GM18870 (cell line): ENCODE results near the gene OSBPL6.

ENCODE experiments used
- ATAC-seq: cut with Tn5 transposase; IDR thresholded peaks from one replicate; pipeline ENCODE4 v1.9.1; 2021; ENCODE audit warnings: moderate library complexity; ENCODE audit not compliant: unreplicated experiment

Gene OSBPL6

GRCh38 chr2:178237488-178238153 is 43.3 kb downstream of the OSBPL6 start:
- no peak for ATAC-seq

DNA sequence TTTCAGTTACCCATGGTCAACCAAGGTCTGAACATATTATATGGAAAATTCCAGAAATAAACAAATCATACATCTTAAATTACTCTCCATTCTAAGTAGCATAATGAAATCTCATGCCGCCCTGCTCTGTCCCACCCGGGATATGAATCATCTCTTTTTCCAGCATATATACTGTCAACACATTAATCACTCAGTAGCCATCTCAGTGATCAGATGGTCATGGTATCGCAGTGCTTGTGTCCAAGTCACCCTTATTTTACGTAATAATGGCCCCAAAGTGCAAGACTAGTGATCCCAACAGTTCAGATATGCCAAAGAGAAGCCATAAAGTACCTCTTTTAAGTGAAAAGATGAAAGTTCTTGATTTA is 43.8 kb downstream of the OSBPL6 start:
- no peak for ATAC-seq

DNA sequence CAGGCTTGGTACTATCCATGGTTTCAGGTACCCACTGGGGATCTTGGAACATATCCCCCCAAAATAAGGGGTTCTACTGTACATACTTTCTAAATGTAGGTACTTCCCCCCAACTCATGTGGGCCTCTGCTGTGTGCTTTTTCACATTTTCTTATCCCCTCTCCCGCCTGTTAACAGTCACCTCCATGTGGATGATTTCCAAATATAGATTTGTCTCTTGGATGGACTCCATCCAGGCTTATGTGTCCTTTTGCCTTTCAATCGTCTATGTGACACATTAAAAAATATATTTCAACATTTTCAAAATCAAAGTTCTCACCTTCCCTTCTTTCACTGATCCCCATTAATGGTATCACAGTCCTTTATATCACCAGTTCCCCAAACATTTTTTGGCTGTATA is 44.4 kb downstream of the OSBPL6 start:
- ATAC-seq: no peak

- ATAC-seq: no peak
Observed at GRCh38 chr2:178241844-178242551, 47.7 kb downstream of the OSBPL6 start.

DNA sequence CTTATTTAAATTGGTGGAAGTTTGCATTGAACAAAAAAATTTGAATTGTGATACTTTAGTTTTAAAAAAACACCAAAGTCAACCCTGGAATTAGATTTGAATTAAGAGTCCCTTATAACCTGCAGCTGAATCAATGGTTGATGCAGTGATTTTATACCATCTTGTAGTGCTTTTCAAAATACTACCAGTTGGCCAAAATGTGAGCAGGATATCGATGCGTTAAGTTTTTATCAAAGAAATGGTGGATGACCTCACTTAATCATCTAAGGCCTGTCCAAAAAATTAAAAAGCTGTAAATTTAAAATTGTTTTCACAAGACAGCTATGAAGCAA is 48.2 kb downstream of the OSBPL6 start:
- no peak for ATAC-seq

DNA sequence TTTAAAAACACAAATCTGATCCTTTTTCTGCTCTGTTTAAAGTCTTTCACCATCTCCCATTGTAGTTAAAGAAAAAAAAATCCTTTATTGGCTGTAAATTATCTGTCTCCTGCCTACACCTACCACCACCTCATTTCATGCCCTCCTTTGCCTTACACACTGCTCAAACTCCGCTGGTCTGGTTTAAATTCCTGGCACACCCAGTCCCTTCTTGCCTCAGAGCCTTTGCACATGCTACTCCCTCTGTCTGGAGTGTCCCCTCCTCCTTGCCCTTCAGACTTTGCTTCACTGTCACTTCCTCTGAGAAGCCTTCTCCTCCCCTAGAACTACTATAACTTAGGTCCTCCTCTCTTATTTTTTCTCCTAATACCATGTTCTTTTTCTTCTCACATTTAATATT is 49.6 kb downstream of the OSBPL6 start:
- no peak for ATAC-seq

DNA sequence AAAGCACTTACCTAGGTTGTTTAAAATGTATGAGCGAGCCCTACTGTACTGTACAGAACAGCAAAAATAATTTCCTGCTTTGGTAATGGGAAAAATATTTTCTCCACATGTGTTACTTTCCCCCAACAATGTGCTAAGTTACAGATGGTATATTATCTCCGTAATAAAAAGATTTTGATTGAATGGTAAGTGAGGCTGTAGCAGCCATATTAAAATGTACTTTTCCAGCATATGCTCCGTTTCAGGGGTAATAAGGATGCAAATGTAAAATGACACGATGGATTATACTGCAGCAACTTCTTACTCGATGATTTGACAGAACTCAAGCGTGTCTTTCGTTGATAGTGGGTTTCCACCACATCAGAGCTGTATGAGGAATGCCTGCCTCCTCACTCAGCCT is 50.5 kb downstream of the OSBPL6 start:
- ATAC-seq: no peak

- ATAC-seq: no peak
Observed at GRCh38 chr2:178246696-178247095, 52.4 kb downstream of the OSBPL6 start.

GRCh38 chr2:178247250-178247649 is 52.9 kb downstream of the OSBPL6 start:
- ATAC-seq: no peak

DNA sequence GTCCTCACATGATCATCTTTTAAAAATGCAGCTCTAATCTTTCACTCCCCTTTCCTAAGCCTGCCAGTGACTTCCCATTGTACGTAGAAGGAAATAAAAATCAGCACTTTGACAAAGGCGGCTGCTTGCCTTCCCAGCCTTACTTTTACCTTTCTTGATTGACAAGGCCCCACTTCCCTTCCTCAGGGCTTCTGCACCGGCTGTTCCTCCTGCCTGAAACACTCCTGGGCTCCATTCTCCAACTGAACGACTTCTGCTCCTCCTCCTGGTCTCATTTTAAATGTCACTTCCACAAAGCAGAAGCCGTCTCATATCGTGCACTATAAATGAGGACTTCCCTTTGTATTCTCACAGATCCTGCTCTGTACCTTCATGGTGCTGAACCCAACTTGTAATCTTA is 56.1 kb downstream of the OSBPL6 start:
- ATAC-seq: no peak

GRCh38 chr2:178251151-178251955 is 57.0 kb downstream of the OSBPL6 start:
- ATAC-seq: no peak

- ATAC-seq: no peak
Observed at GRCh38 chr2:178256382-178257042, 62.2 kb downstream of the OSBPL6 start.

DNA sequence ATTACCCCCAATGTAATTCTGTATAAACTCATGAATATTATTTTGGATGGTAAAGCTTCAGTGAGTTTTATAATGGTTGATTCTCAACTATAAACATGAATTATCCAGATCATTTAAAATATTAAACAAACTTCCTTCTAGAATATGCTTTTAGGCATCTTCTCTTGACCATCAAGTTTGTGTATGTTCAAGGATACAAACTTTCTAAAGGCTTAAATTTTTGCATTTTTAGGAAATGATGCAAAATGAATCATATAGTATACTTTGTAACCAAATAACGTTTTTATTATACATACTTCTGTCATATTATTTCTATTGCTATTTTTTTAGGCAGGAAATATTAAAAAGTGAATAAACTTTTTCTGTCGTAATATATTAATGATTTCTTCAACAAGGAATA is 62.8 kb downstream of the OSBPL6 start:
- ATAC-seq: no peak

GRCh38 chr2:178258916-178259315 is 64.6 kb downstream of the OSBPL6 start:
- no peak for ATAC-seq

DNA sequence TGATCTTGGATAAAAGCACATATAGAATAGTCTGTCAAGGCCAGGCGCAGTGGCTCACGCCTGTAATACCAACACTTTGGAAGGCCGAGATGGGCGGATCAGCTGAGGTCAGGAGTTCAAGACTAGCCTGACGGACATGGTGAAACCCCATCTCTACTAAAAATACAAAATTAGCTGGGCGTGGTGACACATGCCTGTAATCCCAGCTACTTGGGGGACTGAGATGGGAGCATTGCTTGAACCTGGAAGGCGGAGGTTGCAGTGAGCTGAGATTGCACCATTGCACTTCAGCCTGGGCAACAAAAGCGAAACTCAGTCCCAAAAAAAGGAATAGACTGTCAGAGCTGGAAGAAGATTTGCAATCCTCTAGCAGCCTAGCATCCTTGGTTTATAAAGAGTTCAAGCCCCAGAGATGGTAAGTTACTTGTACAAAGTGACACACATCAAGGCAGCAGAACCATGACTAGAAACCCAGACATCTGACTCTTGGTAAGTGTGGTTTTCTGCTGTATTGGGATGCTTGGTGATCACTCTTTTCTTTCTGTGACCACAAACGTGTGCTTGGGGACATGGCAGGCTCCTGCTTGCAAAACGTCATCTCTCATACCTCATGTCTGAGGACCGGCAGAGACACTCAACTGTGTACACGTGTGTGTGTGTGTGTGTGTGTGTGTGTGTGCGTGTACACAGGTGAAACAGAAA is 69.0 kb downstream of the OSBPL6 start:
- no peak for ATAC-seq

DNA sequence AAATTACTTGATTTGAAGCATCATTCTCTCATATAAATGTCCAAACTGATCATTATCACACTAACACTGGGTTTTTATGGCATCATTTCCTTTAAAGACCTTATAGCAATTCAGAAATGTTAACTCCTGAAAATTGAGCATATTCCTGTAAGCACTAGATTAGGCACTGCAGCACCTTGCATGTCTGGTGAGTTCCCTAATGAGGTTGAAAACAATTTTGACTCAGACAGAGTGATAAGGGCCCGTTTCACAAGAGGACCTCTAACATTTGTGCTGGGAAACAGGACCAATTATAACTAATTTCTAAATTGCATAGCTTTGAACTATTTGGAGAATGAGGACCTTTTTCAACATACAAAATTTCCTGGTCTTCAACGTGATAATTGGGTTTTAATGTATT is 69.9 kb downstream of the OSBPL6 start:
- ATAC-seq: no peak

DNA sequence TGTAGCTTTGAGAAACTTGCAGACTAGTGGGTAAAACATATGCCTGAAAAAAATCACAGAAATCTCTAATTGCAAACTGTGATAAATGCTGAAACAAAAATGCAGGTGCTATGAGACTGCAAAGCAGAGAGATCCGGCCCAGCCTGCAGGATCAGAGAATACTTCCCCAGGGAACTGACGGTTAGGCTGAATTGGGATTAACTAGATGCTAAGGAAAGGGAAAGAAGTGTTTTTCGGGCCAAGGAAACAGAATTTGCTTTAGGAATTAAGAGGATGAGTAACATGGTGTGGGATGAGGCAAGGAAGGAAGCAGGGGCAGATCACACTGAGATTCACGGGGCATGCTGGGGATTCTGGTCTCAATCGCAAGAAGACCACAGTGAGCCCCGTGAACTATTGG is 71.5 kb downstream of the OSBPL6 start:
- no peak for ATAC-seq

GRCh38 chr2:178266445-178266844 is 72.1 kb downstream of the OSBPL6 start:
- no peak for ATAC-seq

GRCh38 chr2:178267660-178268059 is 73.3 kb downstream of the OSBPL6 start:
- ATAC-seq: no peak

DNA sequence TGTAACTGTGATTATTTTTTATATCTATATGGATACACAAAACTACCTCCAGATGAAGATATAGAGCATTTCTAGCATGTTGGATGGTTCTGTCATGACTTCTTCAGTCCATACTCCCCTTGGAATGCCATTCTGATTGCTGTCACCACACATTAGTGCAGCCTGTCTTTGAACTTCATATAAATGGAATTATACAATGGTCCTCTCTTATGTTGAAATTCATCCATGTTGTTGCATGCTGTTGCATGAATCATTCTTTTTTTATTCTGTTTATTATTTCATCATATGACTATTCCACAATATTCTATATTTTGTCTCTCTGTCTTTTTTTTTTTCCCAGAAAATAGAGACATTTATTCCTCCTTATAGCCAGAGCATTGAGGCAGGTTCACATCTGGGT is 74.1 kb downstream of the OSBPL6 start:
- no peak for ATAC-seq
